Measurements from ENCODE around the gene DCTN5.

- TF ChIP-seq CTCF (conservative IDR thresholded peaks at IDR 0.05): no peak
- TF ChIP-seq ZFX (IDR thresholded peaks at IDR 0.05): no peak
These were observed 22.7 kb downstream of the DCTN5 start for GRCh38 chr16:23663918-23664317.
